GM19468 (cell line): Measurements from ENCODE around the gene CKS1B.
A peak's percentile ranks its signal among the peaks of the same experiment; 100 is the strongest.

Experiments used
- ATAC-seq: cut with Tn5 transposase; IDR thresholded peaks from one replicate; pipeline ENCODE4 v1.9.1; 2021; ENCODE audit warnings: mild to moderate bottlenecking, moderate library complexity, moderate number of reproducible peaks; ENCODE audit not compliant: unreplicated experiment; ENCODE audit errors: extremely low read depth

CKS1B gene

GRCh38 chr1:154945160-154945961, 29.1 kb upstream of the CKS1B start:
- no peak for ATAC-seq

- no peak for ATAC-seq
Measured at GRCh38 chr1:154945962-154946850, 28.3 kb upstream of the CKS1B start.

DNA sequence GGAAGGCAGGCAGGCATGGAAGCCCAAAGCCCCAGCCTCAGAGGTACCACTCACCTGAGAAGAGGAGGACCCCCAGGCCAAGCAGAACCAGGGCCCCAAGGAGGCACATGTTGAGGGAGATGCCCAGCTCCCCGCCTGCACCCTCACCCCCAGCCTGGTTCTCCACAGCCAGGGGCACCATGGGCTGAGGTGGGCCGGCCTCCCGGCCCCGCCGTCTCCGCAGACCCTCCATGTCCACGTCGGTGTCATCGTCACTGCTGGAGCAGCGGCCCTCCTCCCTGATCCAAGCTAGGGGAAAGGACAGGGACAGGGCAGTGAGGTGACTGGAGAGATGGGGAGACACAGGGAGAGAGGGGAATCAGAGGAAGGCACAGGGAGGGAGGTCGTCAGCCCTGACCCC, 26.4 kb upstream of the CKS1B start:
- ATAC-seq = no peak

- no peak for ATAC-seq
Measured at GRCh38 chr1:154951901-154952657, 22.4 kb upstream of the CKS1B start.

- ATAC-seq = no peak
Measured at GRCh38 chr1:154952664-154953063, 21.8 kb upstream of the CKS1B start.

DNA sequence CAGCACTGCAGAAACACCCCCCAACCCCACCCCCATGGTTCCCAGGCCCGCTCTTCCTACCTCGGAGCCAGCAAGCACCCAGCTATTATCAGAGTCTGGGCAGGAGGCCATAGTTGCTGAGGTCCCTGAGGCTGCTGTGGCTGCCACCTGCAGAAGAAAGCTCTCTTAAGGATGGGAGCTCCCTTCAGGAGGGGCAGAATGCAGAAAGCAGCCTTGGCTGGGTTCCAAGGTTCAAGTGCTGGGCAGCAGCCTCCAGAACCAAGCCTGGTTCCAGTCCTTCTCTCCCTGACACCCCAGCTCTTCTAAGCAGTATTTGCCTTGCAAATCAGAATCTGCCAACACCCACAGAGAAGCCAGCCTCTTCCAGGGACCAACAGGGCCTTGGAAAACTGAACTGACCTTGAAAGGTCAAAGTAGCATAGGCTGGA, 20.9 kb upstream of the CKS1B start:
- no peak for ATAC-seq

DNA sequence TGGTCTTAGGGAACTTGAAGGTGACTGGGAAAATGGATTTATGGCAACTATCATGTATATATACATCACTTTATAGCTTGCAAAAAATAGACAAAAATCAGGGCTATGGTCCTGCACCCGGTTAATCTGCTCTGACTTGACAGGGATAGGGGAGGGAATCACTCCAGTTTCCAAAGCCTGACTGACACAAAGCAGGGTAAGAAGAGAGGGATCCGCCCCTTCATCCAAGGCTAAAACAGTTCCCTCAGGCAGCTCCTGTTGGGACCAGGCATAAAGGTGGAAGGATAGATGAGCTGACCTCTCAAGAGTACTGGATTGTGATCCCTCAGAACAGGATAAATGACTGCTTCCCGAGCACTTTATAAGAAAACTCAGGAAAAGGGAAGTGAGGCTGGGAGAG, 19.9 kb upstream of the CKS1B start:
- no peak for ATAC-seq

DNA sequence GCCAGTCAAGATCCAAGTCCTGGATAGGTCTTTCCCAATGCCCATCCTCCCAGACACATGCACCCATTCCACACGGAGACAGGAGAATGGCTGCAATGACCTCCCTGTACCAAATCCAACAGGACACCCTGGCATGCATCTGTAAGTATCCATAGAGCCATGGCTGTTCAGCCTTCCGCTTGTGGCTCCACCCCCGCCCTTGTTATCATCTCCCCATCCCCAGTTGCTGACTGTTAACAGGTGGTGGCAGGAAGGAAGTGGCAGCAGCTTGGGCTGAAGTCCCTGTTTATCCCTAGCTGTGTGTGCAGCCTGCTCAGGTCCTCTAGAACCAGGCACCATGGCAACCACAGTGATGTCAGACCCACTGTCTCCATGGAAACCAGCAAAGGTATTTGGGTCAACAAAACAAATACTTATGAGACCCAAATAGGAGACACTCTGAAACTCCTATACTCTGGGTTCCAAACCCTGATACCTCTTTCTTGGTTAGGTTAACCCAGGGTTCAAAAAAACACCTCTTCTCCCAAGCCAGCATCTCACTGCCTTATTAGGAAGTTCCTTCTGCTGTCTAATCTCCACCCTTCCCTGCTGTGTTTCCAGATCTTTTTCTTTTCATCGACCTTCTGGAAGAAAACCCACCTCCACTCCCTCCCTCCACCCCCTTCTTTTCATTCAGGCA, 19.3 kb upstream of the CKS1B start:
- ATAC-seq = peak; percentile 35

GRCh38 chr1:154955718-154956543, 18.6 kb upstream of the CKS1B start, which contains the start of gene PBXIP1:
PBXIP1 (minus strand) TSS chr1:154956099; CDS start chr1:154953721, 2,378 bp downstream.
- ATAC-seq = no peak

- ATAC-seq = no peak
Measured at GRCh38 chr1:154956544-154956941, 17.9 kb upstream of the CKS1B start.

- no peak for ATAC-seq
Measured at GRCh38 chr1:154957091-154957657, 17.3 kb upstream of the CKS1B start.

DNA sequence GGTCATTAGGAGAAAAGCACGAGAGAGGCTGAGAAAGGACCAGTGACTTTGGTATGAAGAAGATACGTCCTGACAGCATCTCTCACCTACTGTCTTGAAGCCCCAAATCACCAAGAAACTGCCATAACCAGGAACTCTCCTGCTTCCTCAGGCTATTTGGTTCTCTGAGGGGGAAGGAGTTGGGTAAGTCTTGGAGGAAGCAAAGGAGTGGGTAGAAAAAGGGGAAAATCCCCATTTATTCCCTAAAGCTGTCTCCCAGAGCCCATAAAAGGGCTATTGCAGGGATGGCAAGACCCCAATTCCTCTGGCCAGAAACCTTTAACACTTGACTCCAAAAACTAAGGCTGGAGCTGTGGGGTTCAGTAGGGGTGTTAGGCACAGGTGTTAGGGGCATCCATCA, 16.4 kb upstream of the CKS1B start:
- no peak for ATAC-seq

DNA sequence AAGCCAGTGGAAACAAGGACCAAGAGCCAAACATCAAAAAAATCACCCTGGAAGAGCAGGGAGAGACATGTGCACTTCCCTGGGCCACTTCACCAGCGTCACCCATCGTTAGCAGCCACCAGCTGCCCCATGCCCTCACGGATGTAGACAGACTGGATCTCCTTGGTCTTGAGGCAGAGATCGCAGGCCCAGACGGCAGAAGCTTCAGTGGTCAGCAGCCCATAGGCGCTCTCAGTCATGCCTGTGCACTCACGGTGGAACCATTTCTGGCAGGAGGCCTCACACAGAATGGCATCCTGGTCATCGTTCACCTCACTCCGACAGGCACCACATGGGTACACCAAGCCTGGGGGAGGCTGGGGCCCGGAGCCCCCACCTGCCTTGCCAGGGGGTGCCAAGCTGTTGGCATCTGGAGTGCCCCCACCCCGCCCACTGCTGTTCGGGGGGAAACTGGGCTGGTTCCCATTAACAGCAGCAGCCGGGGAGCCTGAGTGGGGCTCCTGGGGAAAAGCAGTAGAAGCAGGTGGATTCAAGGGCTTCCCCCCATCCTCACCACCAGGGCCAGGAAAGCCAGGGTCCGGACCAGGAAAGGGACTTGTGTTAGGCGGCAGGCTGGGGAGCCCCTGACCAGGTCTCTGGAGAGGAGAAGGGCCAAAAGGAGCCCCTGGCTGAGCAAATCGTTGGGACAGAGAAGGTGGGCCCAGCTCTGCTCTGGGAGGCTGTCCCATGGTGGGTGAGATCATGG, 15.6 kb upstream of the CKS1B start:
- ATAC-seq = no peak

DNA sequence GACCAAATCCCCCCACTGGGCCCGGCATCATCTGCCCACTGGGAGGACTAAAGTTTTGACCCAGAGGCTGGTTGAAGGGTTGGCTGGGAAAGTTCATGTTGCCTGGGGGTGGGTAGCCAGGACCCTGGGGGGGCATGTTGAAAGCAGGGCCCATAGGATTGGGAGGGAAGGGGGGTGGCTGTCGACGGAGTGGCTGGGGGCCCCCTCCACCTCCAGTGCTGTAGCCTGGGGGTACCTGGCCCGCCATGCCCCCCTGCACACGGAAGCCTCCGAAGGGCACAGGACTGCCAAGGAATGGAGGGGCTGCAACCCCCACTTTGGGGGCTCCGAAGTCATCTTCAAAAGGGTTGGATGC, 15.1 kb upstream of the CKS1B start:
- ATAC-seq = no peak

DNA sequence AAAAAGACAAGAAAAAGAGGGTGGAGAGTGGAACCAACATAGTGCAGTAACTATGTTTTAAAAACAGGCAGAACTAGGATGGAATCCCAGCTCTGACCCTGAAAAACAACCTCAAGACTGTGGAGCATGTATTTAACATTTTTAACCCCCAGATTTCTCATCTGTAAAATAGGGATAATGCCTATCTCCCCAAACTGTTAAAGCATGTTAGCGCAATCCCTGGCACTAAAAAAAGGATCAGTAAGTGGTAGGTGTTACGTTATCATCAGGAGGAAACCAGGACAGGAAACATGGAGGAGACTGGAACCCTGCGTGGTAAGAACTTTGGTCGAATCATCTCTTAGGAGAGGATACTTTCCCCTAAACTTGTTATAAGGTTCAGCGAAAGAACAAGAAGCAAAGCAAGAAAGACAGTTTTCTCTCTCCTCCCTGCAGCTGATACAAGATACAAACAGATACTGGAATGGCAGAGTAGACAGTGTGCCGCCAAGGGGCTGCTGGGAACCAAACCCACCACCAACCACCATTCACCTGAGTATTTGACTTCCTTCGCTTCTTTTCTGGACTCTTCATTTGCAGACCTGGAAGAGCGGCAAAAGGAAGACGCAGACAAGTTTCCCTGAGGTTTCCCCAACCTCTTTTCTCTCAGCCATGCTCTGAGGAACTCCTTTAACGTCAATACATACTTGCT, 13.9 kb upstream of the CKS1B start:
- no peak for ATAC-seq

DNA sequence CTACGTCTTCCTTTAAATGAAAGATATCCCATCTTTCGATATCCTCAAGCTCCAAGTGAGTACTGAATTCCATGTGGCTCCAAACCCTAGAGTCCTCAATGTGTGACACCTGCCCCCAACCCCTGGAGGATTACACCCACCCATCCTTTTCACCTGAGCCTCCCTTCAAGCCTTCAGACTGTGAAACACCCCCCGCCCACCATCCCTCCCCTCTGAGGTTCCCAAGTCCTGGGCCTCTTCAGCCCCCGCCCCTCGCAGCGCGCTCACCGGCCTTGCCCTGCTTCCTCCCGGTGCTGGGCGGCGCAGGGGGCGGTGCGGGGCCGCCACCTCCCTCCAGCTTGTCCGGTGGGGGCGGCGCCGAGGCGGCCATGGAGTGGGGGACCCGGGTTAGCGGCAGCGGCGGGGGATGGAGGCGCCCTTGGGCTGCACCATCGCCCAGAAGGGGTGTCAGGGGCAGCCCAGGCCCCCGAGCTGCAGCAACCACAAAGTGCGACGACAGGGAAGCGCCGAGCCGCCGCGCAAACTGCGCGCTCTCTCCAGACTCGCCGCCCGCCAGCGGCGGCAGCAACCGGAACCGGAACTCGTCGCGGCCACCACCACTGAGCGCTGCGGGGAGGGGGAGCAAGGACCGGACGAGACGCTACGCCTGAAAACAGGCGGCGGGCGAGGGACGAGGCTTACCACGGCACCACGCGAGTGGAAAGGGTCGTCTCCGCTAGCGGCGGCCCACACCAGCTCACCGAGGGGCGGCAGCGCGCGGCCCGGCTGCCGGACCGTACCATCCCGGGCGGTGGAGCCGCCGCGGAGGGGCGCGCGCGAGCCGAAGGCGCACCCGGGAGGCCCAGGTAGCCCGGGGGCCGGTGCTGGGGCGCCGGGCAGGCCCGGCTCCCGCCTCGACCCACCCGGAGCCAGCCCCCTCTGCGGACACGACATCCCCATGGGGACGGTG, 13.0 kb upstream of the CKS1B start, which contains the start of gene PYGO2:
TSS of gene PYGO2 (minus strand) at position 576 of the 949 bp plus-strand sequence. CDS start at position 370, 206 bp downstream.
- peak; percentile 40 for ATAC-seq
